Subcutaneous adipose tissue (tissue), 4 donors: ENCODE measurements around the gene PANK4. TPM values are rescaled to one million over a fixed set of nuclear protein-coding genes. Genes with fewer than 3 reads are reported as not detected.

ENCODE experiments used
- CTCF ChIP-seq: fragments of 450-650 bp; IDR thresholded peaks from one replicate; pipeline ENCODE4 v1.5.1; 2016; ENCODE audit warnings: low read depth, mild to moderate bottlenecking, control low read depth, antibody characterized with exemption, moderate library complexity
- total RNA-seq, 4 donors: library from RNA; depleted of rRNA; stranded (reverse); fragments of >200 nt; gene quantifications; one replicate each; pipeline ENCODE4 v1.1.0, GENCODE V29; 2016

The PANK4 gene
- total RNA-seq, 4 donors from 2014 or later, result 11.4 to 24.4 (median 21.7) TPM

DNA sequence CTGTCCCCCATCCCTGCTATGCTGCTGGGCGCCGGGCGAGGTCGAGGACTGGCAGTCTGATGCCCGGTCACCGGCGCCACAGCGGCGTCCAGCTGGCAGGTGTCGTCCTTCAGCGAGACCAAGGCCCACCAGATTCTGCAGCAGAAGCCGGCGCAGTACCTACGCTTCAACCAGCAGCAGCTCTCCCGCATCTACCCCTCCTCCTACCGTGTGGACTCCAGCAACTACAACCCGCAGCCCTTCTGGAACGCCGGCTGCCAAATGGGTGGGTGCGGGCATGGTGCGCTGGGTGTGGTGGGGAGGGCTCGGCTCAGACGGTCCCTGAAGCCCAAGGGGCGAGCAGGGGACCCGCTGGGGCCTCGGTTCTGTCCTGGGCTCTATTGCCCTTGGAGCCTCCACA, 29.6 kb downstream of the PANK4 start:
- TF ChIP-seq CTCF, result no peak

GRCh38 chr1:2496087-2496622, 30.2 kb downstream of the PANK4 start:
- no peak for TF ChIP-seq CTCF

- no peak for TF ChIP-seq CTCF
Observed at GRCh38 chr1:2495546-2495945, 30.9 kb downstream of the PANK4 start.

- no peak for TF ChIP-seq CTCF
Observed at GRCh38 chr1:2495026-2495425, 31.4 kb downstream of the PANK4 start.

GRCh38 chr1:2494323-2494693, 32.1 kb downstream of the PANK4 start:
- TF ChIP-seq CTCF, result no peak

DNA sequence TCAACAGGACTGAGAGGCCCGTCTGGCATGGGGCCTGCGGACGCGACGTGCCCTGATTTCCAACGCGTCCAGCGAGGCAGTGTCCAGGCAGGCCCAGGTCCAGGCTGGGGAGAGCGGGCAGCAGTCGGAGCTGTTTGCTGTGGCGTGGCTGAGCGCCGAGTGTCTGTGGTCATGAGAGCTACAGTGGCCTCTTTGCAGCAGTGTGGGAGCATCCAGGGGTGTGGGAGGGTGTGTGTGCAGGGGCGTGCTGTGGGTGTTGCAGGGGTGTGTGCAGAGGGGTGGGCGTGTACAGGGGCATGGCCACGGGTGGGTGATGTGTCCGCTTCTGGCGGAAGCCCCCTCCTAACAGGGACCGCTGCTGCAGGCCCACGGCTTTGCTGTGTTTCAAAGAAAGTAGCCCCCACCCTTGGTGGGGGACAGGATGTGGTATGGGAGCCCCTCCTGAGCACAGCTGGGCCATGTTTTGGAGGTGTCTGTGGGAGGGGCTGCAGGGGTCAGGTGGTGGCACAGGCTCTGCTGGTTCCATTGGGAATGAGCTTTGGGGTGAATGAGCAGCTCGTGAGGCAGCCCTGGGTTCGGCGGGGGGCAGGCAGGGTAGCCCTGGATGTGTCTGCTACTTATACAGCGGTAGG, 32.6 kb downstream of the PANK4 start:
- TF ChIP-seq CTCF, result no peak

DNA sequence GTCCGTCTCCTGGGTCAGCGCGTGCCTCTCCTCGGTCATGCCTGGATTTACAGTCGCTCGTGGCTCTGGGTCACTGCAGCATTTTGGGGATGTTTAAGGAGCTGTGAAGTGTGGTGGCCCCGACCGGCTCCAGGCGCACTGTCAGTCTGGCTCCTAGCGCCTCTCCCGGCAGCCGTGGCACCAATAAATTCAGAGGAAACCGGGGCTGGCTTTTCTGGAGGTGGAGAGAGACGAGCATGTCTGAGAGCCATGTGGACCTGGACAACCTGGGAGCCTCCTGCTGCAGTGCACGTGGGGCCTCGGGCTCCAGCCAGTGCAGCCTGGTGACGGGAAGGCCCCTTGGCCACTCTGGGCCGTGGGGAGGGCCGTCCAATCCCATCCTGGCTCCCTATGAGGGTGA, 33.2 kb downstream of the PANK4 start:
- TF ChIP-seq CTCF, result no peak
